ENCODE data around the gene ALOX5. TPM values are rescaled to one million over a fixed set of nuclear protein-coding genes. Genes with fewer than 3 reads are reported as not detected.

ALOX5 gene
- total RNA-seq, 4 donors from 2014 or later, result 13.5 to 27.2 (median 21.1) TPM

- Histone ChIP-seq H3K4me1 (peaks cover 0 to 28% (median 12%) of the 10 kb centered on the region in 4 donors), H3K27ac (peak overlapping the region in 3 of 4 donors; percentile 3 to 34 (median 3)), H3K27me3 (no peaks in the 10 kb centered on the region), H3K9me3 (no peaks in the 10 kb centered on the region), H3K36me3 (no peaks in the 10 kb centered on the region), H3K4me3 (no peak overlapping the region)
- intact Hi-C loops (cut with DNase I; ENCODE audit: low total_unique reads) (no loop called here), in situ Hi-C loops (cut with MboI; ENCODE audit: low pct_ligation_motif_present in 1 of 4, low pct_unique_long_range_greater_than_20kb in 1 of 4, low sequenced_read_pairs in 3 of 4) (loop anchor here in 3 of 4 donors (10.0 to 25.0 kb wide), 2 partner anchors 192 to 194 kb away; partner anchors contain the start of gene ZFAND4 (in 2 of the 3))
- no peak for TF ChIP-seq POLR2AphosphoS5 (IDR thresholded peaks at IDR 0.05)
- no peak for TF ChIP-seq CTCF (IDR thresholded peaks at IDR 0.05)
- TF ChIP-seq POLR2A (IDR thresholded peaks at IDR 0.05), result no peak
- no peak for TF ChIP-seq EP300 (IDR thresholded peaks at IDR 0.05; ENCODE audit: low read depth)
- DNase-seq, result peak; percentile 34
- 54 to 75% methylated on average over 8 to 10 of the region's 10 CpGs for whole genome bisulfite sequencing, 2 donors (ENCODE audit: low coverage in 1 of 2)
Measured at GRCh38 chr10:45470098-45471012, 96.3 kb downstream of the ALOX5 start.

DNA sequence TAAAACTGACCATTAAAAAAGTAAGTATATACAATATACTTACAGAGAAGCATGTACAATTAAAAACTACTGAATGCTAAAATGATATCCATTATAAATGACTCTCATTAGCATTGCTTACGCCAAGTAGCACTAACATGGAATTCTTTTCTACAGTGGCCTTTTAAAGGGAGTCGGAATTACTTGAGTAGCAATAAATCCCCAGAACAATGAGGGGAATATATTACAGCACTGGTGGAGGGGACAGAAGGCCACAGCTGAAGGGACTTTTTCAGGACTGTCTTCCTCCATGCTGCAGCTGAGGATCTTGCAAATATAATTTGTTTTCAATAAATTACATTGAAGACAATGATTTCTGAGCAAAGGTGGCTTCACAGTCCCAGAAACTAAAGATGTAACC lies 97.0 kb downstream of the ALOX5 start:
- intact Hi-C loops (cut with DNase I; ENCODE audit: low total_unique reads), result no loop called here
- in situ Hi-C loops (cut with MboI; ENCODE audit: low pct_ligation_motif_present in 1 of 4, low pct_unique_long_range_greater_than_20kb in 1 of 4, low sequenced_read_pairs in 3 of 4), result loop anchor here in 3 of 4 donors (10.0 to 25.0 kb wide), 2 partner anchors 191 to 194 kb away; partner anchors contain the start of gene ZFAND4 (in 2 of the 3)

DNA sequence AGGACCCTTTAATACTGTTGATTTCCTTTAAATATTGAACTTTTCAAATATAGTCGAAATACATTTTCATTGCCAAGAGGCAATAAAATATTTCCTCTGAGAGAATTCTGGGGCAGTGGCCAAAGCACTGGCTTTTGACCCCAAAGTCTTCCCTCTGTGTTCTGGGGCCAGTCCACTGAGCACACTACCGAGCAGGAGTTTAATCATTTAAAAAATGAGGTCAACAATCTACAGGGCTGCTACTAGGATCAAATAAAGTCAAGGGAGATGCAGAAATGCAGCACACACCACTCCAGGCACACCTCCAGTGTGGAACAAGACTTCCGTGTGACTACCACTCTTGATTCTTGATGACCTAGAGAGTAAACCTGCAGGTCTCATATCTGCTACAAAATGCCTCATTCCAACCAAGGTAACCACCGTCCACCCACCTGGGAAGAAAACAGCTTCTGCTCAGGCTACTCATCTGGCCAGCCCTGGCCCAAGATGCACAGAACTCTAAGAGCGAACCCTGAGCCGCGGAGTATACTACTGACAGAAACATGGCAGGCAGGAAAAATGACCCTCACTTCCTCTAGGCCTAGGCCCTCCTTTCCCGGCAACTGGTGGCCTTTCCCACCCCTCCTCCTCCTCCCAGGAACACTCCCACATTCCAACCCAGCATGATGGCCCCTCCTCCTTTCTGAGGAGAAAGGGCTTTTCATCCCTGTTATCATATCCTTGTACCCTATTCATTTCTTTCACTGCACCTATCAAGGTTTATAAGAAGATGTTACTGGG lies 97.7 kb downstream of the ALOX5 start:
- Histone ChIP-seq H3K4me1 (peaks cover 0 to 28% (median 12%) of the 10 kb centered on the region in 4 donors), H3K36me3 (no peaks in the 10 kb centered on the region), H3K9me3 (no peaks in the 10 kb centered on the region), H3K27me3 (no peaks in the 10 kb centered on the region), H3K27ac (no peak overlapping the region), H3K4me3 (no peak overlapping the region)
- TF ChIP-seq EP300 (IDR thresholded peaks at IDR 0.05; ENCODE audit: low read depth), result no peak
- TF ChIP-seq POLR2A (IDR thresholded peaks at IDR 0.05), result no peak
- no peak for TF ChIP-seq POLR2AphosphoS5 (IDR thresholded peaks at IDR 0.05)
- no peak for TF ChIP-seq CTCF (IDR thresholded peaks at IDR 0.05)
- intact Hi-C loops (cut with DNase I; ENCODE audit: low total_unique reads) (no loop called here), in situ Hi-C loops (cut with MboI; ENCODE audit: low pct_ligation_motif_present in 1 of 4, low pct_unique_long_range_greater_than_20kb in 1 of 4, low sequenced_read_pairs in 3 of 4) (loop anchor here in 3 of 4 donors (10.0 to 25.0 kb wide), 2 partner anchors 191 to 193 kb away; partner anchors contain the start of gene ZFAND4 (in 2 of the 3))
- WGBS, 2 donors (ENCODE audit: low coverage in 1 of 2), result 32 to 70% methylated on average over 2 to 8 of the region's 8 CpGs
- DNase-seq, result no peak

More for the DNA sequence above, 97.0 kb downstream of the ALOX5 start:
- WGBS, 2 donors (ENCODE audit: low coverage in 1 of 2), result 77 to 82% methylated on average over 2 of the region's 2 CpGs
- no peak overlapping the region for H3K4me3 ChIP-seq
- TF ChIP-seq POLR2AphosphoS5 (IDR thresholded peaks at IDR 0.05), result no peak
- no peak for TF ChIP-seq EP300 (IDR thresholded peaks at IDR 0.05; ENCODE audit: low read depth)
- no peak for TF ChIP-seq POLR2A (IDR thresholded peaks at IDR 0.05)
- no peak for TF ChIP-seq CTCF (IDR thresholded peaks at IDR 0.05)
- H3K27me3 ChIP-seq, result no peaks in the 10 kb centered on the region
- H3K9me3 ChIP-seq, result no peaks in the 10 kb centered on the region
- H3K27ac ChIP-seq, result no peak overlapping the region
- DNase-seq, result no peak
- no peaks in the 10 kb centered on the region for H3K36me3 ChIP-seq
- peaks cover 0 to 28% (median 12%) of the 10 kb centered on the region in 4 donors for H3K4me1 ChIP-seq

Measured in transverse colon (tissue), 4 donors.